HCT116 (cell line): ENCODE data around the gene DKK2.

Experiments used
- CEBPB ChIP-seq: IDR thresholded peaks from 2 replicates; pipeline ENCODE4 v1.6.1; 2012; ENCODE audit warnings: low read depth
- POLR2A ChIP-seq: IDR thresholded peaks from 2 replicates; pipeline ENCODE4 v1.7.0; 2011; ENCODE audit warnings: borderline replicate concordance; ENCODE audit not compliant: insufficient read depth, insufficient read length; ENCODE audit errors: extremely low read depth
- POLR2AphosphoS5 ChIP-seq: IDR thresholded peaks from 2 replicates; pipeline ENCODE4 v1.6.1; 2011; ENCODE audit warnings: mild to moderate bottlenecking, low read depth, low read length, moderate library complexity
- RAD21 ChIP-seq: IDR thresholded peaks from 2 replicates; pipeline ENCODE4 v1.6.1; 2012; ENCODE audit warnings: low read depth, mild to moderate bottlenecking
- YY1 ChIP-seq: IDR thresholded peaks from 2 replicates; pipeline ENCODE4 v1.6.1; 2011; ENCODE audit warnings: low read length, low read depth, moderate library complexity, mild to moderate bottlenecking; ENCODE audit not compliant: insufficient replicate concordance; ENCODE audit errors: extremely low read depth
- TF ChIP-seq, protein P1 (sequence below), 3 experiments: fragments of 200-600 bp in 1 of 3; sonication (generic) in 1 of 3; IDR thresholded peaks in 2 of 3; conservative IDR thresholded peaks in 1 of 3; 2 replicates each; pipeline ENCODE4 v1.5.1; 2012 to 2017; ENCODE audit warnings: low read depth in 2 of 3, low read length in 2 of 3, antibody characterized with exemption in 1 of 3, borderline replicate concordance in 1 of 3, control low read depth in 1 of 3, mild to moderate bottlenecking in 1 of 3, mixed read lengths in 1 of 3, mixed run types in 1 of 3, moderate library complexity in 1 of 3; ENCODE audit not compliant: insufficient read depth in 1 of 3
- TF ChIP-seq, protein P2 (sequence below): IDR thresholded peaks from 2 replicates; pipeline ENCODE4 v1.6.1; 2012

DNA sequence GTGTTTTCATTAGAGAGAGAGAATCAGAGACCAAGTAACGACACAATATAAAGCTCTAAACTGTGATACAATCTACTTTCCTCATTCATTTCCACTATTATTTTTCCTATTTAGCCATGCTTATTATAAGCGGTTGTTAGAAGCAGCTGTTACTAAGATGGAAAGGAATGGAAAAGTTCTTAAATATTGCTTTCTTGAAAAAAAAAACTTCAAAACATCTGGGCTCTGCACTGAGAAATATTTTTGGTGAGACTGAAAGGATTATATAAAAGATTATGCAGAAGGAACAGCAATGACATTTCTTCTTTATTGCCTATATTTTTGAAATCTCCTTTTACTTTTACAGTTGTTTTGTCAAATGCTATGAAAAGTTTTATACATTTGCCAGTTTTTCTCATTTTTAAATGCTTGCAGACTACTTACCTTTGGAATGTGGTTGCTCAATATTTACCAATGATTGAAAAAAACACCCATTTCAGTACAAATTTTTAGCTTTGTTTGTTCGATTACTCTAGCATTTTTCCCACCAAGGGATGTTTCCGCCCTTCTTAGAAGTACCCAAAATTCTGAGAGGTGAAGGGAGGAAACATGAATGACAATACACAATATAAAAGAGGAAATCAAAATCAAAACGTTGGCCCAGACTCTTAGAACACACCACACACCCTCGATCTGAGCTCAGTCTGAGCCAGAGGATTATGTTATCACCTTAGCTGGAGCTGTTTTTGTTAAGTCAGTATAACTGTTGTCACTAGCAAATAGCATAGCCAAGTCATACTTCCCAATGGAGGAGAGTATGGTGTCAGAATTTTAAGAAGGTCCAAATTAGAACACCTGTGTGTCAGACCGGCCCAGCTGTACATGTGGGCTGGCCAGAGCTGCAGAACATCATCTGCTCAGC lies 18.4 kb downstream of the DKK2 start:
- TF ChIP-seq CEBPB (no peak), POLR2AphosphoS5 (no peak), RAD21 (no peak), POLR2A (no peak), YY1 (no peak)
- TF ChIP-seq, protein P1, sequence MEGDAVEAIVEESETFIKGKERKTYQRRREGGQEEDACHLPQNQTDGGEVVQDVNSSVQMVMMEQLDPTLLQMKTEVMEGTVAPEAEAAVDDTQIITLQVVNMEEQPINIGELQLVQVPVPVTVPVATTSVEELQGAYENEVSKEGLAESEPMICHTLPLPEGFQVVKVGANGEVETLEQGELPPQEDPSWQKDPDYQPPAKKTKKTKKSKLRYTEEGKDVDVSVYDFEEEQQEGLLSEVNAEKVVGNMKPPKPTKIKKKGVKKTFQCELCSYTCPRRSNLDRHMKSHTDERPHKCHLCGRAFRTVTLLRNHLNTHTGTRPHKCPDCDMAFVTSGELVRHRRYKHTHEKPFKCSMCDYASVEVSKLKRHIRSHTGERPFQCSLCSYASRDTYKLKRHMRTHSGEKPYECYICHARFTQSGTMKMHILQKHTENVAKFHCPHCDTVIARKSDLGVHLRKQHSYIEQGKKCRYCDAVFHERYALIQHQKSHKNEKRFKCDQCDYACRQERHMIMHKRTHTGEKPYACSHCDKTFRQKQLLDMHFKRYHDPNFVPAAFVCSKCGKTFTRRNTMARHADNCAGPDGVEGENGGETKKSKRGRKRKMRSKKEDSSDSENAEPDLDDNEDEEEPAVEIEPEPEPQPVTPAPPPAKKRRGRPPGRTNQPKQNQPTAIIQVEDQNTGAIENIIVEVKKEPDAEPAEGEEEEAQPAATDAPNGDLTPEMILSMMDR (IDR thresholded peaks at IDR 0.05 in 2 of 3, conservative IDR thresholded peaks at IDR 0.05 in 1 of 3; ENCODE audit: borderline replicate concordance in 1 of 3, insufficient read depth in 1 of 3, low read depth in 2 of 3, low read length in 2 of 3): no peak
- TF ChIP-seq, protein P2, sequence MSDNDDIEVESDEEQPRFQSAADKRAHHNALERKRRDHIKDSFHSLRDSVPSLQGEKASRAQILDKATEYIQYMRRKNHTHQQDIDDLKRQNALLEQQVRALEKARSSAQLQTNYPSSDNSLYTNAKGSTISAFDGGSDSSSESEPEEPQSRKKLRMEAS: no peak
